GM12872 (cell line): ENCODE measurements around the gene PARD3B.

Experiments
- CTCF ChIP-seq: IDR thresholded peaks from 3 replicates; pipeline ENCODE4 v1.5.1; 2011; ENCODE audit warnings: low read depth, mild to moderate bottlenecking, low read length, moderate library complexity; ENCODE audit not compliant: insufficient read depth

The PARD3B gene

DNA sequence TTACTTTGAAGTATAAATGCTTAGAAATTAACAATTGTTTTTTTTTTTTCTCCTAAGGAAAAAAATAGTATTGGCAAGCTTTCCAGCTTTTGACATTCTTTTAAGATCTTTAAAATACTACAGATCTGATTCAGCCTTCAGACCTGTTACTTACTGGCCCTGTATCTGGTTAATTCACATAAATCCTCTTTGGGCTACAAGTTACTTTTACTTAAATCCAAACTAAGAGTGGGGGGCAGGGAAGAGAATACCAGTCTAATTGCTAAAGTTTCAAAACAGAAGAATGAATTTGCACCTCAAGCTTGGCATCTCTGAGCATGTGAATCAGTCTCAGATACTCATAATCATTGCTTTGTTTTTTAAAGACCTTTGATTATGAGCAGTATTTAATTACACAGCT is 386.3 kb downstream of the PARD3B start:
- no peak for TF ChIP-seq CTCF

- TF ChIP-seq CTCF: no peak
These were observed 388.6 kb downstream of the PARD3B start for GRCh38 chr2:204933735-204934374.

GRCh38 chr2:204944927-204945326 is 399.7 kb downstream of the PARD3B start:
- no peak for TF ChIP-seq CTCF

- no peak for TF ChIP-seq CTCF
These were observed 400.1 kb downstream of the PARD3B start for GRCh38 chr2:204945376-204945775.

GRCh38 chr2:204946892-204947291 is 401.6 kb downstream of the PARD3B start:
- no peak for TF ChIP-seq CTCF

DNA sequence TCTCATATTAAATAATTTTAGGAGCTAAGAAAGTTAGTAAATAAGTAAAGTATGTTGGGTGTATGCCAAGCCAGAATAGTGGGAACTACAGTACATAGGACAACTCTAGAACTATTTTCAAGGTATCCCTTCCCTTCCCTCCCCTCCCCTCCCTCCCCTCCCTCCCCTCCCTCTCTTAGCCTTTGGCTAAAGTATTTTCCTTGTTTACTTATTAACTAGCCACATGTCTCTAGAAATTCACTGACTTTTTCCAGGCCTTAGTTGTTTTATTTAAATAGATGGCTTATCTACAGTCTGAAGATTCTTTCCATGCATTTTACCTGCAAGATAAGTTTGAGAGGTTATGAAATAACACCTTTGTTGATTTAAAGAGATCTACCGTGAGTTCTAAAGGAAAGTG is 402.1 kb downstream of the PARD3B start:
- no peak for TF ChIP-seq CTCF

GRCh38 chr2:204948024-204948763 is 402.9 kb downstream of the PARD3B start:
- TF ChIP-seq CTCF: no peak
